ENCODE results near the gene DOCK2.
"Not testable (repeated sequence)": the region's sequence is repeated elsewhere in the genome, so short reads cannot be mapped to it uniquely, and the experiment has no call there.

The DOCK2 gene

GRCh38 chr5:169641253-169641652, 4.2 kb downstream of the DOCK2 start:
- DNase-seq (ENCODE audit: low read depth): no peak

- no peak for DNase-seq (ENCODE audit: low read depth)
Observed at GRCh38 chr5:169646856-169647255, 9.8 kb downstream of the DOCK2 start.

GRCh38 chr5:169647566-169647965, 10.5 kb downstream of the DOCK2 start:
- no peak for DNase-seq (ENCODE audit: low read depth)

GRCh38 chr5:169648725-169649310, 11.7 kb downstream of the DOCK2 start:
- no peak for DNase-seq (ENCODE audit: low read depth)

- DNase-seq (ENCODE audit: low read depth): no peak
Observed at GRCh38 chr5:169649486-169649885, 12.4 kb downstream of the DOCK2 start.

GRCh38 chr5:169650701-169651331, 13.7 kb downstream of the DOCK2 start:
- no peak for DNase-seq (ENCODE audit: low read depth)

GRCh38 chr5:169651526-169651925, 14.5 kb downstream of the DOCK2 start:
- no peak for DNase-seq (ENCODE audit: low read depth)

GRCh38 chr5:169652057-169652456, 15.0 kb downstream of the DOCK2 start:
- no peak for DNase-seq (ENCODE audit: low read depth)

GRCh38 chr5:169653091-169653490, 16.0 kb downstream of the DOCK2 start:
- DNase-seq (ENCODE audit: low read depth): no peak

GRCh38 chr5:169655353-169655752, 18.3 kb downstream of the DOCK2 start:
- DNase-seq (ENCODE audit: low read depth): no peak

GRCh38 chr5:169656125-169656901, 19.2 kb downstream of the DOCK2 start:
- DNase-seq (ENCODE audit: low read depth): no peak

- DNase-seq (ENCODE audit: low read depth): no peak
Observed at GRCh38 chr5:169657127-169657526, 20.1 kb downstream of the DOCK2 start.

- not testable (repeated sequence) for DNase-seq (ENCODE audit: low read depth)
Observed at GRCh38 chr5:169662451-169662850, 25.4 kb downstream of the DOCK2 start.

- DNase-seq (ENCODE audit: low read depth): no peak
Observed at GRCh38 chr5:169663537-169663936, 26.5 kb downstream of the DOCK2 start.

- DNase-seq (ENCODE audit: low read depth): no peak
Observed at GRCh38 chr5:169666365-169666764, 29.3 kb downstream of the DOCK2 start.

- DNase-seq (ENCODE audit: low read depth): no peak
Observed at GRCh38 chr5:169667896-169668674, 31.0 kb downstream of the DOCK2 start.

- no peak for DNase-seq (ENCODE audit: low read depth)
Observed at GRCh38 chr5:169668732-169669131, 31.7 kb downstream of the DOCK2 start.

GRCh38 chr5:169670769-169671525, 33.9 kb downstream of the DOCK2 start:
- no peak for DNase-seq (ENCODE audit: low read depth)

GRCh38 chr5:169682026-169682425, 45.0 kb downstream of the DOCK2 start:
- DNase-seq (ENCODE audit: low read depth): no peak

GRCh38 chr5:169686137-169686536, 49.1 kb downstream of the DOCK2 start:
- no peak for DNase-seq (ENCODE audit: low read depth)

- no peak for DNase-seq (ENCODE audit: low read depth)
Observed at GRCh38 chr5:169688106-169688505, 51.0 kb downstream of the DOCK2 start.

GRCh38 chr5:169691471-169691870, 54.4 kb downstream of the DOCK2 start:
- no peak for DNase-seq (ENCODE audit: low read depth)

Measured in stimulated activated CD8-positive, alpha-beta memory T cell treated with anti-CD3 and anti-CD28 coated beads, Interleukin-7, amount 100 ng/mL, for 24 hours (primary cell).